Medulla oblongata (tissue), 1 donor: Measurements from ENCODE around the gene CPED1.

Experiments
- DNase-seq: peaks from one replicate; pipeline ENCODE4 v3.0.0-alpha.2; 2015; ENCODE audit errors: extremely low spot score

Gene CPED1

DNA sequence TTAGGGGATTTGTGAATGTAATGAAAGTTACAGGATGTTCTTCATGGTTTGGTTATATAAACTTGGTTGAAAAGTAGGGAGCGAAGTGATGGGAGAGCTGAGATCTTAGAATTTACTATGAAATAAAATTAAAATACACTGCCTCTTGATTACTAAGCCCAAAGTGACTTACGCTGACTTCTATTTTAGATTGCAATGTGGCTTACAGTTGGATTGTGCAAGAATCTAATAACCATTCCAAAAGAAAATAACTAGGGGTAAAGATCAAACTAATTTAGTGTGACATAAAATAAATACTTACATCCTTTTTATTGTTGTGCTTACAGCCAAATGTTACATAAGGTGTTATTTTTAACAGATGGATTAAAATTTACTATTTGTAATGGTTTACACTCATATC, 355.6 kb downstream of the CPED1 start:
- DNase-seq, result no peak

DNA sequence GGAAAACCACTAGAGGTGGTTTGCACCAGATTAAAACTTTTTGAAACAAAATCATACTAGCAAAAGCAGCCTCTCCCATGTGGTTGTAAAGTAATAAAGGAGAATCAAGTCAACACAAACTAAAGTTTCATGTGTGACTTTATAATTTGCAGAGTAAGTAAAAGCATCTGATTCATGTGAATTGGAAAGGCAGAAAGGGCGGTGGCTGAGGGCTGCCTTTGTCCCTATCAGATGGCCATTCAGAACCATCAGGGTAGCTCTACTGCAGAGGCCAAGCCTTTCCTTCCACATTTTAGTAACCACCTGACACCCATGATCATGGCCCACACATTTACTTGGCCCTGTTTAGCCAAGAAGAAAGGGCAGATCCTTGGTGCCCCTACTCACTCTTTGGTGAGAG, 356.0 kb downstream of the CPED1 start:
- DNase-seq, result no peak
